GM12865 (cell line): ENCODE measurements around the gene VPS52.

Experiments
- DNase-seq: peaks from one replicate; pipeline ENCODE4 v3.0.0; 2010; ENCODE audit warnings: low read depth
- H3K4me3 ChIP-seq: 2 replicates; pipeline ENCODE4 v1.5.1; 2011; ENCODE audit warnings: mild to moderate bottlenecking, low read depth, low read length, control low read depth
- CTCF ChIP-seq: IDR thresholded peaks from 2 replicates; pipeline ENCODE4 v1.5.1; 2011; ENCODE audit warnings: low read length, control low read depth, low read depth, inconsistent platforms; ENCODE audit not compliant: insufficient read depth; ENCODE audit errors: missing control alignments

VPS52 gene

GRCh38 chr6:33217681-33218080 lies 54.0 kb downstream of the VPS52 start:
- DNase-seq, result no peak
- H3K4me3 ChIP-seq, result no peak overlapping the region
- no peak for TF ChIP-seq CTCF

GRCh38 chr6:33217246-33217645 lies 54.4 kb downstream of the VPS52 start:
- no peak for DNase-seq

GRCh38 chr6:33216117-33216649 lies 55.5 kb downstream of the VPS52 start:
- no peak for TF ChIP-seq CTCF
- no peak overlapping the region for H3K4me3 ChIP-seq
- no peak for DNase-seq

More at GRCh38 chr6:33217246-33217645, 54.4 kb downstream of the VPS52 start:
- no peak for TF ChIP-seq CTCF
- no peak overlapping the region for H3K4me3 ChIP-seq

GRCh38 chr6:33215271-33216116 lies 56.2 kb downstream of the VPS52 start:
- DNase-seq, result no peak
- H3K4me3 ChIP-seq, result no peak overlapping the region
- TF ChIP-seq CTCF, result no peak

- no peak for TF ChIP-seq CTCF
- no peak overlapping the region for H3K4me3 ChIP-seq
- DNase-seq, result no peak
Measured at GRCh38 chr6:33213989-33214335, 57.7 kb downstream of the VPS52 start.

- no peak for TF ChIP-seq CTCF
- no peak overlapping the region for H3K4me3 ChIP-seq
- no peak for DNase-seq
Measured at GRCh38 chr6:33213166-33213988, 58.3 kb downstream of the VPS52 start.

- no peak for DNase-seq
- TF ChIP-seq CTCF, result no peak
- no peak overlapping the region for H3K4me3 ChIP-seq
Measured at GRCh38 chr6:33212857-33213165, 58.9 kb downstream of the VPS52 start.
